Measurements from ENCODE around the gene THUMPD3.

THUMPD3 gene

GRCh38 chr3:9361691-9362388 is 1.0 kb upstream of the THUMPD3 start:
- DNase-seq, result peak; percentile 34

- no peak for DNase-seq
These were observed 6.7 kb downstream of the THUMPD3 start for GRCh38 chr3:9369508-9369907.

- DNase-seq, result peak; percentile 46
These were observed 10.6 kb downstream of the THUMPD3 start for GRCh38 chr3:9373465-9373864.

GRCh38 chr3:9377981-9378380 is 15.1 kb downstream of the THUMPD3 start:
- DNase-seq, result no peak

GRCh38 chr3:9379327-9379726 is 16.5 kb downstream of the THUMPD3 start:
- no peak for DNase-seq

- DNase-seq, result no peak
These were observed 17.2 kb downstream of the THUMPD3 start for GRCh38 chr3:9380014-9380413.

- no peak for DNase-seq
These were observed 21.4 kb downstream of the THUMPD3 start for GRCh38 chr3:9384141-9384828.

- DNase-seq, result no peak
These were observed 22.6 kb downstream of the THUMPD3 start for GRCh38 chr3:9385187-9386077.

GRCh38 chr3:9386078-9386459 is 23.2 kb downstream of the THUMPD3 start:
- DNase-seq, result no peak

GRCh38 chr3:9386501-9387321 is 23.9 kb downstream of the THUMPD3 start:
- DNase-seq, result no peak

GRCh38 chr3:9387322-9387655 is 24.4 kb downstream of the THUMPD3 start:
- no peak for DNase-seq

GRCh38 chr3:9388142-9388541 is 25.3 kb downstream of the THUMPD3 start:
- DNase-seq, result no peak

GRCh38 chr3:9388562-9389272 is 25.9 kb downstream of the THUMPD3 start:
- DNase-seq, result no peak

- DNase-seq, result no peak
These were observed 27.5 kb downstream of the THUMPD3 start for GRCh38 chr3:9390265-9390888.

- DNase-seq, result no peak
These were observed 29.2 kb downstream of the THUMPD3 start for GRCh38 chr3:9392041-9392440.

- no peak for DNase-seq
These were observed 32.9 kb downstream of the THUMPD3 start for GRCh38 chr3:9395570-9396300.

- peak; percentile 97 for DNase-seq
These were observed 33.4 kb downstream of the THUMPD3 start for GRCh38 chr3:9396301-9396631.

GRCh38 chr3:9396632-9397331 is 33.9 kb downstream of the THUMPD3 start:
- peak; percentile 99 for DNase-seq

- DNase-seq, result peak; percentile 98
These were observed 34.6 kb downstream of the THUMPD3 start, which contains the start of gene SETD5 for GRCh38 chr3:9397332-9397905. Gene SETD5, plus strand, starts transcription at chr3:9397615. Its CDS starts 31,324 bp downstream, at chr3:9428939.
